Pancreas (tissue), 10 donors: ENCODE measurements around the gene TTC1. TPM values are rescaled to one million over a fixed set of nuclear protein-coding genes. Genes with fewer than 3 reads are reported as not detected.

Experiments
- ATAC-seq, 4 donors: fragments of 200-7000 bp; cut with Tn5 transposase; one replicate each; pipeline versions ENCODE4 v1.8.0 to v1.9.1; 2020; ENCODE audit warnings: mild to moderate bottlenecking in 4 of 4, moderate library complexity in 4 of 4
- DNase-seq, 6 donors: peaks; one replicate each; pipeline ENCODE4 v3.0.0-alpha.2; 2020
- FAIRE-seq: peaks from 2 replicates; lab custom pipeline; 2012; peaks lifted over from hg19 to GRCh38; lab: Jason Lieb, UNC
- H3K27ac ChIP-seq, 4 donors: fragments of 200-600 bp; sonication (generic); 1 replicate in 3 of 4; 2 replicates in 1 of 4; pipeline versions ENCODE4 v1.5.0 to v1.8.0; 2020
- H3K27me3 ChIP-seq, 4 donors: fragments of 200-600 bp; one replicate each; pipeline ENCODE4 v1.8.0; 2021
- H3K36me3 ChIP-seq, 3 donors: fragments of 200-600 bp; sonication (generic) in 1 of 3; one replicate each; pipeline versions ENCODE4 v1.5.0 to v1.8.0; 2020 to 2021
- H3K4me1 ChIP-seq, 3 donors: fragments of 200-600 bp; one replicate each; pipeline ENCODE4 v1.8.0; 2021
- H3K4me3 ChIP-seq, 4 donors: fragments of 200-600 bp; sonication (generic) in 2 of 4; one replicate each; pipeline versions ENCODE4 v1.5.0 to v1.8.0; 2020 to 2021
- H3K9me3 ChIP-seq, 4 donors: fragments of 200-600 bp; one replicate each; pipeline ENCODE4 v1.8.0; 2021
- CTCF ChIP-seq, 4 donors: fragments of 200-600 bp; sonication (generic) in 3 of 4; IDR thresholded peaks; one replicate each; pipeline versions ENCODE4 v1.5.0 to v1.8.0; 2021; ENCODE audit warnings: antibody characterized with exemption in 4 of 4
- whole genome bisulfite sequencing, 2 donors: extraction: QIAGEN DNeasy Blood & Tissue Kit; methylation state at CpG; one replicate each; pipeline ENCODE4 v1.1.7; 2013; 5-methylcytosine and 5-hydroxymethylcytosine counted together
- intact Hi-C, 3 donors: fragments of 100-400 bp; cut with DNase I; formaldehyde crosslinking; loops; one replicate each; pipeline versions ENCODE4 v1.11.1 to v1.14.2; 2022
- polyA plus RNA-seq, 2 donors: library from polyadenylated mRNA; stranded (reverse); fragments of 200-250 nt; gene quantifications; one replicate each; pipeline ENCODE4 v1.2.3, GENCODE V29; 2013
- total RNA-seq, 6 donors: library from RNA; stranded (reverse); fragmentation: NEBNext Ultra II Directional in 4 of 6; extraction: Animal tissue kit (Norgen Biotek cat#: 25700) in 4 of 6; gene quantifications; one replicate each; pipeline versions ENCODE4 v1.2.1 to v1.2.4, GENCODE V29; 2021 to 2023
- donor health status: healthy with polysubstance abuse.
- donor health status: DM: no; HTN: no; CAD: no; lungs with moderate emphysema.
- donor health status: DM: no; HTN: no; CAD: no.
- donor health status: control.
- donor health status: control.
- donor health status: Bipolar disorder and iron deficiency.
- donor health status: DM: yes; HTN: yes; CAD: no.
- donor health status: DM: no; HTN: no; CAD: no.
- donor health status: DM: no; HTN: no; CAD: no.
- donor health status: DM: yes; HTN: yes; CAD: no.

TTC1 gene
- total and polyA plus RNA-seq, 8 donors: 9.9 to 27.6 (median 15.6) TPM

GRCh38 chr5:160083501-160083900 lies 74.6 kb downstream of the TTC1 start:
- peaks cover 0 to 4% (median 0%) of the 10 kb centered on the region in 3 donors for H3K4me1 ChIP-seq
- H3K36me3 ChIP-seq: no peaks in the 10 kb centered on the region
- H3K9me3 ChIP-seq: no peaks in the 10 kb centered on the region
- intact Hi-C loops: no loop called here
- no peak for FAIRE-seq
- no peak for DNase-seq
- no peak for ATAC-seq
- no peak overlapping the region for H3K4me3 ChIP-seq
- no peak for TF ChIP-seq CTCF (IDR thresholded peaks at IDR 0.05)
- H3K27me3 ChIP-seq: no peaks in the 10 kb centered on the region
- WGBS, 2 donors: 64 to 69% methylated on average over 3 of the region's 3 CpGs
- no peak overlapping the region for H3K27ac ChIP-seq

DNA sequence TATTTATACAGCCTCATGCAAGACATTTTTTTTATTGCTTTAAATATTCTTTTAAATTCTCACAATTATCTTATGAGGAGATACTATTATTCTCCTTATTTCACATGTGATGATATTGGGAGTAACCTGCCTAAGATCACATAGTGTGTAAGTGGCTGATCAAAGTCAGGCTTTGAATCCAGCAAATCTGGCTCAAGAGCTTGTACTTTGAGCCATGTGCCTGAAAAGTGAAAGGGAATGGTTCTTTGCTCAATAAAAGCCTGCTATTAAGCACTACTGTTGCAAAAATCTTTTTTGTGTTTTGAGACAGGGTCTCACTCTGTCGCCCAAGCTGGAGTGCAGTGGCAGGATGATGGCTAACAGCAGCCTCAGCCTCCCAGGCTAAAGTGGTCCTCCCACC lies 75.2 kb downstream of the TTC1 start:
- no peak overlapping the region for H3K4me3 ChIP-seq
- H3K27ac ChIP-seq: no peak overlapping the region
- DNase-seq (no peak), ATAC-seq (no peak), FAIRE-seq (no peak)
- H3K4me1 ChIP-seq: peaks cover 0 to 4% (median 0%) of the 10 kb centered on the region in 3 donors
- intact Hi-C loops: no loop called here
- H3K9me3 ChIP-seq: no peaks in the 10 kb centered on the region
- no peak for TF ChIP-seq CTCF (IDR thresholded peaks at IDR 0.05)
- 86 to 95% methylated on average over 1 of the region's 1 CpG for WGBS, 2 donors
- H3K36me3 ChIP-seq: no peaks in the 10 kb centered on the region
- no peaks in the 10 kb centered on the region for H3K27me3 ChIP-seq

DNA sequence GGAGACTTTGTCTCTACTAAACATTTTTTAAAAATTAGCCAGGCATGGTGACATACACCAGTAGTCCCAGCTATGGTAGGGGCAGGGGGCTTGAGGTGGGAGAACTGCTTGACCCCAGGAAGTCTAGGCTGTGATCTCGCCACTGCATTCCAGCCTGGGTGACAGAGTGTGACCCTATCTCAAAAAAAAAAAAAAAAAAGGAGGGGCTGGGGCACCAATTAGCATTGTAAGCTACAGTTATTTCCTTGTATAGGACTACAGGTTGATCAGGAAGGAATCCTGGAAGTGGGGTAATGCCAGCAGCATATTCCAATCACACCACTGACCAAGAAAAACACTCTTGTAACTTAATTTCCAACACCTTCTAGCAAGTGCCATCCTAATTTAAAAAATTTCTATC lies 78.3 kb downstream of the TTC1 start:
- Histone ChIP-seq H3K9me3 (no peaks in the 10 kb centered on the region), H3K4me3 (no peak overlapping the region), H3K27me3 (no peaks in the 10 kb centered on the region), H3K27ac (peak overlapping the region in 1 of 4 donors; percentile 37), H3K4me1 (peaks cover 0 to 4% (median 0%) of the 10 kb centered on the region in 3 donors), H3K36me3 (peaks cover 0 to 4% (median 0%) of the 10 kb centered on the region in 3 donors)
- intact Hi-C loops: no loop called here
- WGBS, 2 donors: 69 to 74% methylated on average over 1 of the region's 1 CpG
- FAIRE-seq (no peak), DNase-seq (no peak), ATAC-seq (peak in 3 of 4 donors; percentile 37 to 64 (median 43))
- no peak for TF ChIP-seq CTCF (IDR thresholded peaks at IDR 0.05)

- no peak overlapping the region for H3K4me3 ChIP-seq
- H3K9me3 ChIP-seq: no peaks in the 10 kb centered on the region
- no peak for FAIRE-seq
- H3K36me3 ChIP-seq: peaks cover 0 to 20% (median 0%) of the 10 kb centered on the region in 3 donors
- intact Hi-C loops: no loop called here
- DNase-seq: no peak
- H3K27me3 ChIP-seq: no peaks in the 10 kb centered on the region
- ATAC-seq: no peak
- H3K4me1 ChIP-seq: no peaks in the 10 kb centered on the region
- 87 to 89% methylated on average over 1 of the region's 1 CpG for WGBS, 2 donors
- H3K27ac ChIP-seq: no peak overlapping the region
- TF ChIP-seq CTCF (IDR thresholded peaks at IDR 0.05): no peak
These were observed 79.9 kb downstream of the TTC1 start for GRCh38 chr5:160088805-160089204.

DNA sequence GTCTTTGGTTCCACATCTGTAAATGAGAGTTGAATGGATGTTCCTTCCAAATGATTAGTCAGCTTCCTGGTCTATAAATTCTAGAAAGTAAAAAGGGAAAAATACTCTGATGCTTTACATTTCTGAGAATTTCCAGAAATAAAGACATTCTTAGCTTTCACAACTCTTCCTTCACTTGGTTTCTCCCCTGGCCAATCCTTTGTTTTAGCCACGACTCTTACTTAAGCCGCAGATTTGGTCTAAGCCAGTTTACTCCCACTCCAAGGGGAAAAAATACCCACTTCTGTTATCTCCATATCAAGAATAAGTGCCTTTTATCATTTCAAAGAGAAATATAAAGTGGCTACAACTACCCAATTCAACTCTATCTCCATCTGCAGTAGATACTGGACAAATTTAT lies 80.6 kb downstream of the TTC1 start:
- Histone ChIP-seq H3K9me3 (no peaks in the 10 kb centered on the region), H3K27me3 (no peaks in the 10 kb centered on the region), H3K4me1 (no peaks in the 10 kb centered on the region), H3K36me3 (peaks cover 0 to 20% (median 0%) of the 10 kb centered on the region in 3 donors), H3K27ac (no peak overlapping the region), H3K4me3 (no peak overlapping the region)
- intact Hi-C loops: no loop called here
- DNase-seq: no peak
- FAIRE-seq: no peak
- no peak for TF ChIP-seq CTCF (IDR thresholded peaks at IDR 0.05)
- WGBS, 2 donors: 94 to 98% methylated on average over 2 of the region's 2 CpGs
- no peak for ATAC-seq
